HG03460 (cell line): ENCODE data around the gene EPN1.

ENCODE experiments used
- ATAC-seq: cut with Tn5 transposase; IDR thresholded peaks from one replicate; pipeline ENCODE4 v1.9.1; 2021; ENCODE audit not compliant: unreplicated experiment

Gene EPN1

GRCh38 chr19:55677572-55678028, 2.6 kb downstream of the EPN1 start:
- ATAC-seq: no peak

- peak; percentile 68 for ATAC-seq
Observed at GRCh38 chr19:55678121-55678671, 3.2 kb downstream of the EPN1 start.

GRCh38 chr19:55679343-55680257, 4.6 kb downstream of the EPN1 start:
- ATAC-seq: no peak

DNA sequence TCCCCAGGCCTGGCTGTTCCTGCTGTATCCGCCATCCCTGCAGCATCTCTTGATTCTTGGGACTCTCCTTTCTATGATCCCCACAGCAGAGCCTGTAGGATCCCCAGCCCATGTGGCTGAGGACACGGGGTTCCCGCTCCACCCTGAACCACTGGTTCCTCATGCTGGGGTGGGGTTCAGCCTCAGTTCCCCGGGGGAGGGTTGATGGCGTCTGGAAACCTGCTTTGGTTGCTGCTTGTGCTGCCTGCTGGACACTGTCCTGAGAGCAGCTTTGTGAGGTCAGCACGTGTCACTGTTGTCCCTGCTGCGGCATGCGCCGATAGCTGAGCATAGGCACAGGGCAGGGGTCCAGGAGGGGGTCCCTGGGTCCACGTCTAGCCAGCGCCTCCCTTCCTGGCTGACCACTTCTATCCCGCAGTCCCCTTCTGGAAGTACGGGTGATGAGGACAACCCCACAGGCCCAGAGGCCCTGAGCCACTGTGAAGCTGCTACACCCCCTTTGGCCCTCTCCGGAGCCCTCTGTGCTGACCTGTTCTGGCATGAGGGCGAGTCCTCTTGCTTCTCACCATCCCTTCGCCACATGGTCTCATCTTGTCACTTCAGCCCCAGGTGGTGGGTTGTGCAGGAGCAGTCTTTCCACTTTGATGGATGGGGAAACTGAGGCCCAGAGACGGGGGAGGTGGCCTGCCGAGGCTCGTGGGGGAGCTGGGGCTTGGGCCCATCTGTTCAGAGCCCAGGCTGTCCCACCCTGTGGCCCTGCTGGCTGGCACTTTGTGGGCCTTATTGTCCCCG, 5.5 kb downstream of the EPN1 start:
- ATAC-seq: no peak

GRCh38 chr19:55681131-55682092, 6.4 kb downstream of the EPN1 start:
- no peak for ATAC-seq

DNA sequence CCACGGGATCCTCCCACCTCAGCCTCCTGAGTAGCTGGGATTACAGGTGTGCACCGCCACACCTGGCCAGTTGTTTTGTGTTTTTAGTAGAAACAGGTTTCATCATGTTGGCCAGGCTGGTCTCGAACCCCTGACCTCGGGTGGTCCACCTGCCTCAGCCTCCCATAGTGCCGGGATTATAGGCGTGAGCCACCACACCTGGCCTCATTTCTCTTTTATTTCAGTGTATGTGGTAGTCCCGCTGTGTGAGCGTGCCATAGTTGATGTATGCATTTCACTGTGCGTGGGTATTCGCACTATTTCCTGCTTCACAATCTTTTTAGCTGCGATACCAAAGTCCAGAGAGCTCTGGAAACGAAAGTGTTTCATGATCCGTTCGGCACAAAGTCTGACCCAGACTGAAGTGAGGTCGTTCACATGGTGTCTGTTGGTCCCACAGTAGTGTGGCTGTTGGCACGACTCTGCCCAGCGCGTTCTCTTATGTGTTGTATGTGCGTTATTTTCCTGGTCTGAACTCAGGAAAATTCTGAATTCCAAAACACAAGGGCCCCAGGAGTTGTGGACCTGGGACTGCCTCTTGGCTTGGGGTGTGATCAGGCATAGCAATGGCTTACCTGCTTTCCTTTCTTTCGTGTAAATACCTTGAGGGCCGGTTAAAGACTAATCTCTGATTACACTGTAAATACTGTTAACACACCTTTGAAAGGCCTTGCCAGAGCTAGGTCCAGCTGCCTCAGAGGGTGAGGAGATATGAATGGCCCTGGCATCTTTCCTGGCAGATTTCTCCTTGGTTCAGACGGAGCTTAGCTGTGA, 8.6 kb downstream of the EPN1 start:
- no peak for ATAC-seq

DNA sequence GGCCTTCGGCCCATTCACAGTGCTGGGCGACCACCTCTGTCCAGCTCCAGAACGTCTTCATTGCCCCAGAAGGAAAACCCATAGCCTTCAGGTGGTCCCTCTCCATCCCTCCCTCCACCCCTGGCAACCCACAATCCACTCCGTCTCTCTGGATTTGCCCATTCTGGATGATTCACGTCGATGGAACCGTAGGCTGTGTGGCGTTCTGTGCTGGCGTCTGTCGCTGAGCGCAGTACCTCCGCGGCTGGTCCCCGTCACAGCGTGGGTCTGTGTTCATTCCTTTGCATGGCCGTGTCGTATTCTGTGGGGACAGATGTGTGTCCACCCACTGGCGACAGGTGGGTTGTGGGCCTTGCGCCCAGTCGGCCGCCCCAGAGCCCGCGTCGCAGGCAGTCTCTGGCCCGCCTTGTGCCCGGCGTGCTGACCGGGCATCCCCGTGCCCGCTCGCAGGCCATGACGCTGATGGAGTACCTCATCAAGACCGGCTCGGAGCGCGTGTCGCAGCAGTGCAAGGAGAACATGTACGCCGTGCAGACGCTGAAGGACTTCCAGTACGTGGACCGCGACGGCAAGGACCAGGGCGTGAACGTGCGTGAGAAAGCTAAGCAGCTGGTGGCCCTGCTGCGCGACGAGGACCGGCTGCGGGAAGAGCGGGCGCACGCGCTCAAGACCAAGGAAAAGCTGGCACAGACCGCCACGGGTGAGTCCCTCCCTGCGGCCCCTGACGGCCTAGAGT, 10.1 kb downstream of the EPN1 start:
- no peak for ATAC-seq

DNA sequence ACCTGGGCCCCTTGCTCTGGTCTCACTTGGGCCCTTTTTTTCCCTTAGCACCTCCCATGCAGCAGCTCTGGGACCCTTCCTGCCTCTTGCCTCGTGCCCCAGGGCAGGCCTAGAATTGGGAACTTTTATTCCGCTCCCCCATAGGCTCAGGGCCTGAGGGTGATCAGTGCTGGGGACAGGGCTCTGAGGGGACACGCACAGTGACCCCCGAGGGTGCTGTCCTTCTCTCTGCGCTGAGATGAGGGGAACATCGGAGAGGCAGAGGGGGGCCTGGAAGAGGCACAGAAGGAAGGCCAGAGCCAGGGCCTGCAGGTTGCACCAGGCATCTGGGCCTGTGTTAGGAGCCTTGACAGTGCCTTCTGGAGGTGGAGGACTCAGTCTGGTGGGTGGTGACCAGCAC, 10.8 kb downstream of the EPN1 start:
- no peak for ATAC-seq

GRCh38 chr19:55686311-55687050, 11.5 kb downstream of the EPN1 start:
- no peak for ATAC-seq

GRCh38 chr19:55687281-55688201, 12.5 kb downstream of the EPN1 start:
- ATAC-seq: no peak

- ATAC-seq: no peak
Observed at GRCh38 chr19:55688422-55689218, 13.6 kb downstream of the EPN1 start.

- no peak for ATAC-seq
Observed at GRCh38 chr19:55689411-55690108, 14.5 kb downstream of the EPN1 start.

GRCh38 chr19:55690109-55690768, 15.2 kb downstream of the EPN1 start:
- no peak for ATAC-seq

DNA sequence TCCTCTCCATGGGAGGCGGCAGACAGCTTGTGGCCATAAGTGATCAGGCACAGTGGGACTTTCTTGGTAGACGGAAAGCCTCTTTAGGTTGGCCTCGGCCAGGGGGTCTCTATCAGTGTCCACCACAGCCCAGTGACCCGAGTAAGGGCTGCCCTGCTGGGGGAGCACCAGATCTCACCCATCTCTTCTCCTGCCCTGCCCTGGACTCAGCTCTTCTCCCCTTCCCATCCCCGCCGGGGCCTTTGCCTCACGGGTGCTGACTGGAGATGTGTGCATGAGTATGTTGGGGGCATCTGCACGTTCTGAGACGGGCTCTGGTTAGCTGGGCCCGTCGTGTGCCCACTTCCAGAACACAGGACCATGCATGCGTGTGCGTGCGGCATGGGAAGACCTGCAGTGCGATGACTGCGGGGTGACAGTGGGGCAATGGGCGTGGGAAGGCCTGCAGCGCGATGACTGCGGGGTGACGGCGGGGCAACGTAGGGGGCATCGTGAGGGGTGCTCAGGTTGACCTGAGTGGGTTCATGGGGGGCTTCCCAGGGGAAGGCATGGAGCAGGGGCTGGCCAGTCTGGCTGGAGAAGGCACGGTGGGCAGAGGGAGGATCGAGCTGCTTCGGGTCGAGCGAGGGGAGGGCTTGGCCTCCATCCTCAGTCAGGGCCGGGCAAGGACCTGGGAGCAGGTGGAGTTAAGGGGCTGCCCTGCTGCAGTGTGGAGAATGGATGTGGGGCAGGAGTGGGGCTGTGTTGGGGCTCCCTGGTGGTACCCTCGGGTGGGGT, 15.9 kb downstream of the EPN1 start:
- no peak for ATAC-seq
